ENCODE measurements around the gene KRT23.
"Not testable (repeated sequence)": the region's sequence is repeated elsewhere in the genome, so short reads cannot be mapped to it uniquely, and the experiment has no call there.

Gene KRT23

DNA sequence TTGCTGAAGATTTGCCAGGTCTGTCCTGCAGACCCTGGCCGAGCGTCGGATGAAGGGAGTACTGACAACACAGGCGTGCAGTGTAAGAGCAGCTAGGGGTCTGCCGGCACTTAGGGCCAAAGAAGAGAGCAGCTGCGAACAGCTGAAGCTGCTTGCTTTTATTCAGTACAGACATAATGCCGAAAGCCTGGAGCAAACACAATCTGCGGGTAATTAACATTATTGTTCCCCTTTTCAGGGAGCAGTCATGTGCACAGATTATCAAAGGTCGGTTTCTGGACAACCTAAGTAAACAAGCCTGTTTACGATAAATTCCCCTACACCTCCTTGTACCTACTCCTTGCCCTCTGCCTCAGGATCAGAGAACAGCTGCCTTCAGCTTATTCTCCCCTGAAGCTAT, 12.0 kb upstream of the KRT23 start:
- DNase-seq, result peak; percentile 4

DNA sequence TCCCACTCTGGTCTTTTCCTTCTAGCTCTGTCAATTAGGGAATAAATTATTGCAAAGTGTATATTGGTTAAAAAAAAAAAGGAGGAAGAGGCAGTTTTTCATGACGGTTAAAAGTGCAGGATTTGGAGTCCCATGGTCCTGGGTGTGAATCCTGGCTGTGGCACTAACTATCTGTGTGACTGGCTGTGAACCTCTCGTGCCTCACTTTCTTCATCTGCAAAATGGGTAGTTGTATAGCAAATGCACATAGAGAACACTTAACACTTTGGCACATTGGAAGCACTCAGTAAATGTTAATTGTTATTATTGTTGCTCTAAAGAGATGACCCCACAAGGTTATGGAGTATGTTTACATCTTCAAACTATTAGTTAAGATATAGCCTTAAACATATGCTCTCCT, 10.5 kb upstream of the KRT23 start:
- no peak for DNase-seq

DNA sequence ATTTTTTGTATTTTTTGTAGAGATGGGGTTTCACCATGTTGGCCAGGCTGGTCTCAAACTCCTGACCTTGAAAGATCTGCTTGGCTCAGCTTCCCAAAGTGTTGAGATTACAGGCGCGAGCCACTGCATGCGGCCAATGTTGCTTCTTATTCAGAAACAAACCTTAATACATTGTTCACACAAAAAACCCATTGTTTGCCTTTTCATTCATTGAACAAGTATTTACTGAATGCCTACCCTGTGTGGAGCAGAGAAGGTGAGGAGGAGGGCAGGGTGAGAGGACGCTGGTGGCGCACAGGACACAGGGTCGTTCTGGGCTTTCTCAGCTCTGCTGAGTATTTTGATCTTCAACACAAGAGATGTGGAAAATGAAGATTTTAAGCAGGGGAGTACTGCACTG, 8.0 kb upstream of the KRT23 start:
- DNase-seq, result no peak

DNA sequence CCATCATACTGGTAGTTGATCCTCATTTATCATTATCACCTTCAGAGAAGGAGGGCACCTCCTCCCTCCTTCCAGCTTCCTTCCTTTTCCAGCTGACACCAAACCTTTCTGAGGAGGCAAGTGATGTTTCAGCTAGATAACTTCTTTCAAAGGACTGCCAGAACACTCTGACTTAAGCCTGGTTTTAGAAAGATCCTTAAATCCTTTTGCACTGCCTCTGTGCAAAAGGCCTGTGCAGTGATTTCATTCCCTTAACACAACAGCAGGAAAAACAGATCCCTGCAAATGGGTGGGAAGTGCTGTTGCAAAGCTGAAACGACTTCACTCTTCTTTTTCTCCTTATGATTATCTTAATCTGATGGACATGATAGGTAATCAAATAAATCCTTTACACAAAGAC, 7.1 kb upstream of the KRT23 start:
- DNase-seq, result no peak

DNA sequence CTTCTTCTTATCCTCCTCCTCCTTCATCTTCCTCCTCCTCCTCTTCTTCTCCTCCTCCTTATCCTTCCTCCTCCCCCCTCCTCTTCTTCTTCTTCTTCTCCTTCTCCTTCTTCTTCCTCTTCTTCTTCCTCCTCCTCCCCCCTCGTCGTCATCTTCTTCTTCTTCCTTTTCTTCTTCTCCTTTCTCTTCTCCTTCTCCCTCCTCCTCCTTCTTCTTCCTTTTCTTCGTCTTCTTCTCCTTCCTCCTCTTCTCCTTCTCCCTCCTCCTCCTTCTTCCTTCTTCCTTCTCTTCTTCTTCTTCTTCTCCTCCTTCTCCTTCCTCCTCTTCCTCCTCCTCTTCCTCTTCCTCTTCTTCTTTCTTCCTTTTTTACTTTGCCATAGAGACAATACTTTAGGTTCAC, 5.1 kb upstream of the KRT23 start:
- DNase-seq, result no peak

DNA sequence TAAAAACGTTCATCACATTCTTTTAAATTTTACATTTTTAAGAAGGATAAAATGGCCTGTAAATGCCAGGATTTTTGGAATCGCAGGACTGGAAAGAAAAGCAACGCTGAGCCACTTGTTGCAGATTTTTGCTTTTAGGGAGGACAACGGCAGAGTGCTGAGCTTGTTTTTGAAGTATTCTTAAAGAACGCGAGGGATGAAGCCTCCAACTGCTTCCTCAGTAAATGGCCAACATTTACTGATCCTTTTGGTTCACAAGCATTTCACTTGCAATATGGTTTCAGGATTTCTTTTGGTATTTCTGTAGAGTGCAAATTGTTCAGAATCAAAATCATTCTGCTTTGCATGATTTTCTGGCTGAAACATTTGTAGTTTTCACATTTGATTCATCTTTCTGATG, 2.8 kb upstream of the KRT23 start:
- DNase-seq, result no peak

DNA sequence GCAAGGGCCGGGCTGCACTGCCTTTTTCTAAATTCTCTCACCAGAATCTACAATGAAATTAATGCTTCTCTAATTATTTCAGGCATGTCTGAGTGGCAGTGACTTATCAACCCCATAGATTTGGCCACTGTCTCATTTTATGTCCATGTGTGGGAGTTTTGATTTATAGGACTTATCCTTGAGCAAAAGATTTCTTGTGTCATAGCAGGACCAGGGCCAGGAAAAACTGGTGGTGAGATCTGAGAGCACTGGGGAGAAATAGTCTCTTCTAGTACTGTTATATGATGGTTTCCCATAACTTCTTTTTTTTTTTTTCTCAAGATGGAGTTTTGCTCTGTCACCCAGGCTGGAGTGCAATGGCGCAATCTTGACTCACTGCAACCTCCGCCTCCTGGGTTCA, 1.5 kb upstream of the KRT23 start:
- peak; percentile 30 for DNase-seq

DNA sequence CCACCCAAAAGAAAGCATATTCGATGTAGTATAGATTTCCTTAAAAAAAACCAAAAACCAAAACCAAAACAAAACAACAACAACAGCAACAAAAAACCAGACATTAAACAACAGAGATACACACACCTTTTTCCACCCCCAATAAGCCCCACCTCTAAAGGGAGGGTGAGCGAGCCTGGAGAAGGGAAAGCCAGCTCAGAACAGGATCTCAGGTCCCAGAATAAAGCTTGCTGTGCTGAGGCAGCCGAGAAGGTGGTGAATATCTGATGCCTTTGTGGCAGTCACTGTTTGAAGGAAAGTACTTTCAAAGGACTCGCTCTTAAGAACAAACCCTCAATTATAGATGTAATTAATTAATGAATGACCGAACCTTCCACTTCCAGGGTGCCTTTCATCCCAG, 470 bp downstream of the KRT23 start:
- DNase-seq, result no peak

DNA sequence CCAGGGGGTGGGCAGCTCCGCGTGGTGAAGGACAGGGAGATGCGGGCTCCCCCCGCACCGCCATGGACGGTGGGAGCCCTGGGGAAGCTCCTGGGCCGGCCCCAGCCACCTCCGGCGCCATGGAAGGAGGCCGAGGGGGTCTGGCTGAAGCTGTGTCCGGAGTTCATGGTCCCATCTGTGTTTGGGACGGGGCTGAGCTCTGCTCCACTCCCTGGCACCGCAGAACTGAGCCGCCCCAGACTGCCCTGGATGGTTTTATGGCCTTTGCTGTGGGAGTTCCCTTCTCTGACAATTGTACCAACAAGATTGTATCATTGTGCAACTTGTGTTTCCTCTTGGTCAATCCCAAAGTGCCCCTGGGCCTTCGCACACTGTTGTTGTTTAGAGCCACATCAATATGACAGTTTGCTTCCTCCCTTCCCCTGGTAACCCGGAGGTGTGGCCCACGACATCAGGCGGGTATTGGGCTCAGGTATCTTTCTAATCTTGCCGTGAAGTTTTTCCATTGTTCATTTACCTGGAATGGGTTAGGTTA, 942 bp downstream of the KRT23 start:
- DNase-seq, result peak; percentile 11

DNA sequence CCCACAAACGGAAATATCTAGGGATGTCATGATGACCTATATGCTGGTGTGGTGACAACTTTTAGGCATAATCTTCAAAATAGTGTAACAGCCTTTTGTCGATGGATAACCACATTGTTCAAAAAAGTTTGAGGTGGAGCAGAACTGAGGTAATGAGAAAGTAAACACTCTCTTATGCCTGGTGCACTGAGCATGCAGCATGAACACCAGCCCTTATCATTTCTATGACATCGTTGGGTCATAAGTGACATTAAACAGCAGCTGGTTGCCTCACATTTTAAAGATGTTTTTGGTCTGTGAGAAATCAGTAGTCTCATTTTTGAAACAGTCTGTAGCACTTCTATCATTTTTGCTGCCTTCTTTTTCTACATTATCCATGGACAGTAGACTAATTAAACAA, 1.8 kb downstream of the KRT23 start:
- peak; percentile 45 for DNase-seq

DNA sequence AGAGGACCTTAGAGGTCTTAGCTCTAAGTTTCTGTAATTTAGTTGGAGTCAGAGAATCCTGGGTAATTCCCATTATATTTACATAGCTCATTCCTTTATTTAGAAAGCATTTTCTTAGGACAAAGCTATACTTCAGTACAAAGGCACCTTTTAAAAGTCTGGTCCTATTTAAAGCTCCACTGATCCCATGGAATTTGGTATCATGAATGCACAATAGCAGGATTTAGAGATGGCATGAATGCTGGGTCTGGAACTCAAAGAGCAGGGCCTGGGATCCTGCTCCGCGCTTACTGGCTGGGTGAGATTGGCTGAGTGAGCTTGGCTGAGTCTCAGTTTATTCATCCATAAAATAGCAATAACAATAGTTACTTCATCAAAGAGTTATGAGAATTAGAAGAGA, 4.8 kb downstream of the KRT23 start:
- DNase-seq, result peak; percentile 98

DNA sequence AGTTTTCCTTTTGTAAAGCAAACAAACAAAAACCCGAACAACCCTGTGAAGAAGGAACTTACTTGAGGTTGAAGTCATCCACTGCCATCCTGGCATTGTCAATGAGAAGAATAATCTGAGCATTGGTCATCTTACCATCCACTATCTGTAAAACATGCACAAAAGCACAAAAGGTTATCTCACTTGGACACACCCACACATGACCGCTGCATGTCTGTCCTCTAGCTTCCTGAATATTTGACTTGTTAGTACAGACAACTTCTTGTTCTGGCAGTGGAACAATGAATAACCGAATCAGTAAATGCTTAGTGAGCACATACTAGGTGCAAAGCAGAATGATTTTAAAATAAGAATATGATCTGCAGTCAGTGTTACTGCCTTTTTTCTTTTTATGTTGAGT, 6.1 kb downstream of the KRT23 start:
- DNase-seq, result peak; percentile 28

DNA sequence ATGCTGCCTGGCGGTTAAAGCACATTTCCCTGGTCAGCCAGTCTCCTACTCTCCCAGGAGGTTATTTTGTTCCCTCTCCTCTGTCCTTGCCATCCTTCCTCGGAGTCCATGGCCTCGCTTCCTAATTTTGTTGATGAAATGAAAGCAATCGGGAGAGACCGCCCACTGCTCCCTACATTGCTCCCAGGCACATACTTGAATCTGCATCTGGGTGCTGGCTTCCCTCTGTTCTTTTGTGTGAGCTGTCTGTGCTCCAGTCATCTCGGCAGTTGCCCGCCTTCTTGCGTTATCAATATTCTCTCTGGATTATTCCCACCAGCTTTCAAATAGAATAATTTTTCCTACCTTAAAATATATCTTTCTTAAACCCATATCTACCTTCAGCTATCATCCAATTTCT, 11.1 kb downstream of the KRT23 start:
- DNase-seq, result no peak

DNA sequence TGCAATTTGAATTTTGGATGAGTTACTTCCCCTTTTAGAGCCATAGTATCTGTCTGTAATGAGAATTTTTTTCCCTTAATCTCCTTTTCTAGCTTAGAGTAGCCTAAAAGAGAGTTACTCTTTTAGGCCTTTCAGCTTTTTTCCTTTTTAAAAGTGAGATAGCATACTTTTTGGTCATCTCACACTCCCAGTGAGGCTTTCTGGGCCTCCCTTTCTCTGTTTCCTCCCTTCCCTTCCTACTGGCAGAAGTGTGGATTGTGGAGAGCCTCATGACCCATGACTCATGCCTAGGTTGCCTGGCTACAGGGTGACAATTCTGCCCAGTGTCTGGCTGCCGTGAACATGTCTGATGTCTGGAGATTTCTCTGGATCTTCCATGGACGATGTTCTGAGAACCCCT, 15.2 kb downstream of the KRT23 start:
- DNase-seq, result peak; percentile 94

DNA sequence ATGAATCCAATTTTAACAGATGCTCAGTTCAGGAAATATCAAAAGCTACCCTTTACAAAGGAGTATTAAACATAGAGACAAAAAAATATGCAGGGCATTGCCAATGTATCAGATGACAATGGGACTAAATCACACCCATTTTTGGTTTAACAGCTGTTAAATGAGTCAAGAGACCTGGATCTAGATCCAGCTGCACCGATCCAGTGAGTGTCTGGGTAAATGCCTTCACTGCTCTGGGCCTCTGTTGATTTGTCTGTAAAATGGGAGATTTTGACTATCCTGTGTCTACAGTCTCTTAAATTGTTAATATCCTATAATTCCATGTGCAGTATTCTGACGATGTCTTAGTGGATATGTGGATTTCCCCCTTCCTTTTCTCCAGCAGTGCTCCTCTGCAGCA, 16.4 kb downstream of the KRT23 start:
- no peak for DNase-seq

DNA sequence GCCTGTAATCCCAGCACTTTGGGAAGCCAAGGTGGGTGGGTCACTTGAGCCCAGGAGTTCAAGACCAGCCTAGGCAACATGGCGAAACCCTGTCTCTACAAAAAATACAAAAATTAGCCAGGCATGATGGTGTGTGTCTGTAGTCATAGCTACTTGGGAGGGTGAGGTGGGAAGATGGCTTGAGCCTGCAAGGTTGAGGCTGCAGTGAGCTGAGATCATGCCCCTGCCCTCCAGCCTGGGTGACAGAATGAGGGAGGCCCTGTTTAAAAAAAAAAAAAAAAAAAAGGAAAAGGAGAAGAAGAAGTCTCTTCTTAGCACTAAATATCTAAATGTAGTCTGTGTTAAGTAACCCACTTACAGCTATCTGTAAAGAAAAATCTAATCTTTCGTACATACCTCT, 20.3 kb downstream of the KRT23 start:
- DNase-seq, result not testable (repeated sequence)

DNA sequence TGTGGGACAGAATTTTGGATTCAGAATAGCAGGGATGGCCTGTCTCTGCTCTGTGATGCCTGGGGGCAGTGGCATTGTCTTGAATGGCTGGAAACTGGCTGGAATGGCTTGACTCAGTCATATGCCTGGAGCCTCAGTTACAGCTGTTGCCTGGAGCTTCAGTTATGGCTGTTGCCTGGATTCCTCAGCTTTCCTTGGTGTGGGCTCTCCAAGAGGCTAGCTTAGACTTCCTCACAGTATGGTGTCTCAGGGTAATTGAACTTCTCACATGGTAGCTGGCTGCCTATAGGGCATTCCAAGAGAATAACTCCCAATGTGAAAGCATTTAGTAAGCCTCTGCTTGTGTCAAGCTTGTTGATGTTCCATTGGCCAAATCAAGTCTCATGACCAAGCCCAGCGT, 21.1 kb downstream of the KRT23 start:
- DNase-seq, result no peak

DNA sequence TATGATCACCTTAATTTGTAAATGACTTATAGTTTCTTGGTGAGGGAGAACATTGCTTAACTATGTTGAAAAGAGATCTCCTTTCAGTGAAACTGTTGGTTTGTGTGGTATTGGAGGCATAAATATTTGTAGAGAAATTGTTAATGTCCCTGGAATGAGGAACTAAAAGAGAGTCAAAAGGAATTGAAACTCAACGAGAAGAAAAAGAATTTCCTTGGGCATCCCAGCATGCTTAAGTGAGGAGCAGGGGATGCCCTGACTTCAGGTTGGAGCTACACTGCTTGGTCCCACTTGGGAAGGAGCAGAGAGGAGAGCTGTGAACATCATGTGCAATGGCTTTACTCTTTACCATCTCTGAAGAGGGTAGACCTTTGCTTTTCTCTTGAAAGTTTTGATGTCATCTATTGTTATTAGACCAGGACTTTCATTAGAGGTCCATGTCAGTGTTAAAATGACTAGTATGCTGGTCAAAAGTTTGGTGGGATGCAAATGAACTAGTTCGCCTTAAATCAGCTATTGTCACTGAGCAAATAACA, 21.7 kb downstream of the KRT23 start:
- DNase-seq, result peak; percentile 92

DNA sequence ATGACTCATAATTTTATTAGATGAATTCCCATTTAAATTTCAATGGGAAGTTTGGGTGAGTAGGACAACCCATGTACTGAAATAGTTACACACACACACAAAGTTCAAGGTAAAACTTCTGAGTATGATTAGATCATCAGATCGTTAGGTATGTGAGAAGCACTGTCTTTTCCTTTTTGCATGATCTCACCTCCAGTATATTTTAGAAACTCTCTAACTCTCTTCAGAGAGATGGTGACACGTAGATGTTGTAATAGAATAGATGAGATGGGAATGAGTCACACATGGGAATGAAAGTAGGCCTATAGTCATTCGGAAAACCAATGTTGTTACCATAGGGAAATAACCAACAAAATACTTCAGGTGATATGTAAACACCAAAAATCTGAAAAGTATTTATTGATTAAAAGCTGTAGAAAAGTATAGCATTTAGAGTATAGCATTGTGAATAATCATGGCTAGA, 22.2 kb downstream of the KRT23 start:
- DNase-seq, result peak; percentile 100

DNA sequence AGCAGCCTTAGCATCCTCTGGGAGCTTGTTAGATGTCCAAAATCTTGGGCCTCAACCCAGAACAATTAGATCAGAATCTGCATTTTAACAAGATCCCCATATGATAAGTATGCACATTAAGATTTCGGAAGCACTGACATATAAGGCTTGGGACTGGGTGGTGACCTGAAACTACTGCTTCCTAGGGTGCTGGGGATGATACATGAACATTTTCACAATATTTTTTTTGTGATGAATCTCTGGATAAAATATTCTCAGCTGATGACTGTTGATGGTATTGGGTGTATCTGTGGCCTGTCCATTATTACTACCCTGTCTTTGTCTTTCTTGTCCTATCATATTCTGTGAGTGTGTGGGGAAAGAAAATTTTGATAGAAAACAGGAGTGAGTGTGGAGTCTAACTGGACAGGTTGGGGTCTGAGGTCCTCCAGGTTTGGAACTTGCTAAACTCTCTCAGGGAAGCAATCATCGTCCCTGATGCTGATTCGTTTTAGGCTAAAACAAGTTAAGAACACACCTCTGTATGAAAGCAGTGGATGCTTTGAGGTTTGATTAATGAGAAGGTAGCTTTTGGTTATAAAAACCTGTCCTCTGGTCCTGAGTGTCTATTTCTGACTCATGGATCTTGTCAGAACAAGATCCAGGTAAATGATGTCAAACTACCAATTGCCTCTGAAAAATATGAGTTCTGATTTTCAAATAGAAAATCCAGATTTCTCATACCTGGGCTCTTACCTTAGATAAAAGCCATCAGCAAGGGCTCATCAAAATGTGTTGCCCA, 23.2 kb downstream of the KRT23 start:
- DNase-seq, result no peak

DNA sequence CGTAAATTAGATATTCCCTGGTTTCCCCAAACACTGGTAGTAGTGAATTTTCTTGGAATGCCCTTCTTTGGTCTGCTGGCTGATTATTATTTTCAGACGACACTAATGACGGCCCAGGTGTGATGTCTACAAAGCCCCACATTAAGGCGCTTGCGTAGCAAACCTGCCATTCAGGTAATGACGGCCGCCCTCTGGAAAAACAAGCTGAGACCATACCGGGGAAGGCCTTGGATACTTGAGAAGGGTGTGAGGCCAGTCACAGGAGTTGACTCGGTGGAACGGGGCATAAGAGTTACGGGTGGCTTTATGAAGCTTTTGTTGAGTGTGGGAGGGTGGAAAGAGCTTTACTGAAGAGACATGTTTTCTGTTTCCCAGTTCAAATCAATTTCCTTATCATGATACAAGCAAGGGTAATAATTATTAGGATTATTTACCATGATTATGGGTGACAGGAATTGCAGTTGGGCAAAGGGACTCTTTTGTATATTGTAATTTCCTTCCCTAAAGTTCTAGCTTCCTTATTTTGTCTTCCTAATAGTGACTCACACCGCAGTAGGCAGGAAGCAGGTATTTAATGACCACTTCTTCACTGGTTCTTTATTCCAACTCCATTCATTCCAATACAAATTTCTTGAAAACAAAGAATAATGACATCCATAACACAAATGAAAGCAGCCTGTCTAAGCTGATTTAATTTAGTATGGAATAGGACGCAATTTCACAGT, 24.8 kb downstream of the KRT23 start:
- DNase-seq, result no peak

DNA sequence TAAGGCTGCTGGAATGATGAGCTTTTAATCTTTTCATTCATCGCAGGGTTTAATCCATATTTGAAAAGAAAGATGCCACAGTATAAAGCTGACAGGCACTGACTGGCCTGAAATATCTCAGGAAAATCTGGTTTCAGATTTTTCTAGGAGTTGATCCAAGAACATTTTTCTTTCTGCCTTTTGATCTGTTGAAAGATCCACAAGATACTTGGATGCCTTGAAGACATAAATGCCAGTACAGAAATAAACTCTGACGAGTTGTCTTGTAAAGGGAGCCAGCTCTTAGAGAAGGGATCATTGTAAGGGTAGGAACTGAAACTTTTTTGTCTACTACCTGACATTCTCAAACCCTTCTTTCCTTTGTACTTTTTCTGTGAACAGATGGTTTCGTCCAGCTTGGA, 27.0 kb downstream of the KRT23 start:
- no peak for DNase-seq

DNA sequence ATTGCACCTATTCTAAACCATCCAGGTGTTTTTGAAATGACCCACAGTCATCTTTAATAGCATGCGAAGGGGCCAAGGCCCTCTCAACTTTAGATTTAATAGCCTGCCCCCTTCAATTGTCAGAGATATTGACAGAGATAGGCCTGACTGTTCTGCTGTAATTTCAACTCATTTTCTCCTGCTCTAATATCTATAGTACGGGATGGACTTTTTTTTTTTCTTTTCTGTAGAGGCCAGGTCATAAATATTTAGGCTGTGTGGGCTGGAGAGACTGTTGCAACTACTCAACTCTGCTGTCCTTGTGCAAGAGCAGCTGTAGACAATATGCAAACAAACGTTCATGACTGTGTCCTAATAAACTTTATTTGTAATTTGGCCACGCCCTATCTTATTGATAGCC, 27.7 kb downstream of the KRT23 start:
- peak; percentile 86 for DNase-seq

DNA sequence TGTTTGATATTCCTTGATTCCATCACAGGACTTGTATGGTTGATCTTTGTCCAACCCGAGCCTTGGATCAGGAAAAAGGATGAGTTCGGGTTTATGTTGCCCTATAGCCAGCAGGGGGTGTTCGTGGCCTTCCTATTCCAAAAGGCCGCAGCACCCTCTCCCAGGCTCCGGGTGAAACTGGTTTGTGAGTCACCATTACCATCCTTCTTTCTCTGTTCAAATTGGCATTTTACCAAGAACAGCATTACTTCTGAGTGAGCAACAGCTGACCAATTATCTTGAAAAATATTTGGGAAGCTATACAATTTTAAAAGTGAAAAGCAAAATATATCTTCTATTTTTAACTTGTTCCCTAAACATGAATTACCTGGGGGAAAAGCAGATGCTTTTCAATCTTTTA, 28.1 kb downstream of the KRT23 start:
- peak; percentile 98 for DNase-seq

Data from kidney glomerular epithelial cell (primary cell).